ENCODE data around the gene ZNF414. TPM values are rescaled to one million over a fixed set of nuclear protein-coding genes. Genes with fewer than 3 reads are reported as not detected.

The ZNF414 gene
- total RNA-seq, 2 donors from 2014 or later = 18.4 to 19.1 TPM

DNA sequence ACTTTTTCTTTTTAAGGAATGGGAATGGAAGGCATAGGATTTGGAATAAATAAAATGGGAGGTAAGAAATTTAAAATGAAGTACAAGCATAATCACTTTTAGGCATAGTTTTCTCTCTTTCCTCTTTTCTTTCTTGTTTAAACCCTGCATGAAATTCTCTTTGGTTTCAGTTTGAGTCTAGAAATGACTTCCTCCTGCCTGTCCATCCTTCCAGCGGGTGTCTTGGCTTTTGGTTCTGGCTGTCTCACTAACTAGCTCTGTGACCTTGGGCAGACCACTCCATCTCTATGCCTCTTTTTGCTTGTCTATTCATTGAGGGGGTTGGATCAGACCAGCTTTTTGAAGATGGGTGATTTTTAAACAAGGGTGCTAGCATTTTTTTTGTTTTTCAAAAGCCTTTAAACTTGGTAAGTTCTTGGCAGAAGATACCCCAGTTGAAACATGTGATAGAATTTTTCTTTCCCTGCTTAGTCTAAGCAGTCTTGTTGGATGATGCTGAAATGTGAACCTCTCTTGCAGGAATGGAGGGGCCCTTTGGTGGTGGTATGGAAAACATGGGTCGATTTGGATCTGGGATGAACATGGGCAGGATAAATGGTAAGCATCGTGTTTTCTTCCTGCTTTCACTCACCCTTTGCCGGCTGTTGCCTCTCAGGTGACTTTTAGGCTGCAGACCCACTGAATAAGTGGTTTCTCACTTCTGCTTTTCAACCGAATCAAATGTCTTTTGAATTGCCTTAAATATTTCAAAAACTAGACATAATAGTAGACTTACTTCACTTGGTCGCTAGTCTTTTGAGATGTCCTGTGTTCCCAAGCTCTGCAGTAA, 40.1 kb downstream of the ZNF414 start:
- H3K27ac Mint-ChIP-seq = peak overlapping the region; percentile 83
- ATAC-seq (replicated peaks) = no peak
- no peak overlapping the region for H3K4me3 Mint-ChIP-seq
- no peaks in the 10 kb centered on the region for H3K9me3 Mint-ChIP-seq
- peaks cover 100% of the 10 kb centered on the region for H3K36me3 Mint-ChIP-seq (ENCODE audit: low read depth)
- H3K4me1 Mint-ChIP-seq = peaks cover 16% of the 10 kb centered on the region
- no peaks in the 10 kb centered on the region for H3K27me3 Mint-ChIP-seq

- Mint-ChIP-seq H3K36me3 (ENCODE audit: low read depth) (peaks cover 100% of the 10 kb centered on the region), H3K9me3 (no peaks in the 10 kb centered on the region), H3K4me3 (no peak overlapping the region), H3K27ac (peak overlapping the region; percentile 73), H3K27me3 (no peaks in the 10 kb centered on the region), H3K4me1 (peaks cover 11% of the 10 kb centered on the region)
- ATAC-seq (replicated peaks) = no peak
Measured at GRCh38 chr19:8469613-8470368, 44.2 kb downstream of the ZNF414 start.

- Mint-ChIP-seq H3K36me3 (ENCODE audit: low read depth) (peaks cover 100% of the 10 kb centered on the region), H3K4me3 (no peak overlapping the region), H3K9me3 (no peaks in the 10 kb centered on the region), H3K27me3 (no peaks in the 10 kb centered on the region), H3K27ac (peak overlapping the region; percentile 73), H3K4me1 (peaks cover 10% of the 10 kb centered on the region)
- ATAC-seq (replicated peaks) = no peak
Measured at GRCh38 chr19:8468761-8469373, 45.1 kb downstream of the ZNF414 start.

- ATAC-seq (replicated peaks) = no peak
- Mint-ChIP-seq H3K9me3 (no peaks in the 10 kb centered on the region), H3K36me3 (ENCODE audit: low read depth) (peaks cover 100% of the 10 kb centered on the region), H3K27ac (no peak overlapping the region), H3K27me3 (no peaks in the 10 kb centered on the region), H3K4me1 (peaks cover 9% of the 10 kb centered on the region), H3K4me3 (no peak overlapping the region)
Measured at GRCh38 chr19:8468124-8468523, 45.8 kb downstream of the ZNF414 start.

DNA sequence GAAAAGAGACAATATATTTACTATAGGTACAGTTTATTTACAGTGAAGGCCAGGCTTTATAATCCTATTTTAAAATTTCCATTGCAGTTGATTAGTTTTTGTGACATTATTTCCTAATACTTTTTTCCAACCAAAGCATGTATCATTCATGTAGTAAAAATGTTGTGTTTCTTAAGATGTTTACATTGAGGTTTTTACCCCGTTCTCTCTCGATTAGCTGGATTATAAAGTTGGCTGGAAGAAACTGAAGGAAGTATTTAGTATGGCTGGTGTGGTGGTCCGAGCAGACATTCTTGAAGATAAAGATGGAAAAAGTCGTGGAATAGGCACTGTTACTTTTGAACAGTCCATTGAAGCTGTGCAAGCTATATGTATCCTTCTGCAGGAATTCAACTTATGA, 47.9 kb downstream of the ZNF414 start:
- ATAC-seq (replicated peaks) = no peak
- peaks cover 99% of the 10 kb centered on the region for H3K36me3 Mint-ChIP-seq (ENCODE audit: low read depth)
- H3K4me3 Mint-ChIP-seq = no peak overlapping the region
- H3K4me1 Mint-ChIP-seq = peaks cover 14% of the 10 kb centered on the region
- H3K27ac Mint-ChIP-seq = no peak overlapping the region
- H3K9me3 Mint-ChIP-seq = no peaks in the 10 kb centered on the region
- H3K27me3 Mint-ChIP-seq = no peaks in the 10 kb centered on the region

- Mint-ChIP-seq H3K4me3 (no peak overlapping the region), H3K27me3 (no peaks in the 10 kb centered on the region), H3K36me3 (ENCODE audit: low read depth) (peaks cover 99% of the 10 kb centered on the region), H3K4me1 (peaks cover 28% of the 10 kb centered on the region), H3K9me3 (no peaks in the 10 kb centered on the region), H3K27ac (no peak overlapping the region)
- ATAC-seq (replicated peaks) = no peak
Measured at GRCh38 chr19:8463365-8463764, 50.6 kb downstream of the ZNF414 start.

- H3K4me3 Mint-ChIP-seq = no peak overlapping the region
- H3K27me3 Mint-ChIP-seq = no peaks in the 10 kb centered on the region
- H3K27ac Mint-ChIP-seq = no peak overlapping the region
- H3K36me3 Mint-ChIP-seq (ENCODE audit: low read depth) = peaks cover 99% of the 10 kb centered on the region
- H3K4me1 Mint-ChIP-seq = peaks cover 29% of the 10 kb centered on the region
- ATAC-seq (replicated peaks) = no peak
- no peaks in the 10 kb centered on the region for H3K9me3 Mint-ChIP-seq
Measured at GRCh38 chr19:8462571-8462970, 51.4 kb downstream of the ZNF414 start.

DNA sequence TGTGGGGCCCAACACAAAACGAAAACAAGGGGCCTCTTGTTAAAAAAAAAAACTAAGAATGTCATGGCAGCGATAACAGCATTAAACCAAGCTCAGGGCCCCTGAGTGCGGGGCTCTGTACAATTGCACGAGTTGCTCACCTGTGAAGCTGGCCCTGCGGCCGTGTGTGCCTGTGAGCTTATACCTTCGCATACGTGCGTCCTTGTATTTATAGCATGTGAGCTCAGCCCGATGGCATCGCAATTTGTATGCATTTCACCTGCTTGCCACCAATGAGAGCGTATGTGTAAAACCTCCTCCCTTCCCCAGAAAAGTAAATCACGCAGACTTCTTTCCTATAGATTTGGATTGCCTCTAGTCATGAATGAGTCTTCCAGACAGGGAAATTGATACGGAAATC, 52.1 kb downstream of the ZNF414 start:
- no peak overlapping the region for H3K4me3 Mint-ChIP-seq
- peaks cover 99% of the 10 kb centered on the region for H3K36me3 Mint-ChIP-seq (ENCODE audit: low read depth)

DNA sequence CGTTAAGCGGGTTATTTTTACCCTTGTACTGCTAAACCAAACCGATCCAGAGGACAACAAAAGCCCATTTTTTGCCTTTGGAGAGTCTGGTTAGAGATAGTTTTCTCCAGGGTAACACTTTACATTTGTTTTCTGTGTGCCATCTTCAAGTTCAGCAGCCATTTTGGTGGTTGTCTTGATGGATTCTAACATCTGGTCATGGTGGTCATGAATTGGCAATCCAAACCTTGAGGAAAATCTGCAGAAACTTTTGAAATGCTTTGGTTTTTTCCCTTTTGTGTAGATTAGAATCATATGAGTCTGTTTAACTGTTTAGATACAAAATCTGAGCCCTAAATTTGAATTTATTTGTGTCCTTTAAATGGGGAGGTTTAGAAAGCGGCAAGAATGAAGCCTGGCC, 52.6 kb downstream of the ZNF414 start:
- Mint-ChIP-seq H3K9me3 (no peaks in the 10 kb centered on the region), H3K36me3 (ENCODE audit: low read depth) (peaks cover 99% of the 10 kb centered on the region), H3K4me1 (peaks cover 32% of the 10 kb centered on the region), H3K27me3 (no peaks in the 10 kb centered on the region), H3K27ac (no peak overlapping the region), H3K4me3 (no peak overlapping the region)
- no peak for ATAC-seq (replicated peaks)

More for the DNA sequence above, 52.1 kb downstream of the ZNF414 start:
- ATAC-seq (replicated peaks) = no peak
- Mint-ChIP-seq H3K4me1 (peaks cover 29% of the 10 kb centered on the region), H3K9me3 (no peaks in the 10 kb centered on the region), H3K27ac (no peak overlapping the region), H3K27me3 (no peaks in the 10 kb centered on the region)

DNA sequence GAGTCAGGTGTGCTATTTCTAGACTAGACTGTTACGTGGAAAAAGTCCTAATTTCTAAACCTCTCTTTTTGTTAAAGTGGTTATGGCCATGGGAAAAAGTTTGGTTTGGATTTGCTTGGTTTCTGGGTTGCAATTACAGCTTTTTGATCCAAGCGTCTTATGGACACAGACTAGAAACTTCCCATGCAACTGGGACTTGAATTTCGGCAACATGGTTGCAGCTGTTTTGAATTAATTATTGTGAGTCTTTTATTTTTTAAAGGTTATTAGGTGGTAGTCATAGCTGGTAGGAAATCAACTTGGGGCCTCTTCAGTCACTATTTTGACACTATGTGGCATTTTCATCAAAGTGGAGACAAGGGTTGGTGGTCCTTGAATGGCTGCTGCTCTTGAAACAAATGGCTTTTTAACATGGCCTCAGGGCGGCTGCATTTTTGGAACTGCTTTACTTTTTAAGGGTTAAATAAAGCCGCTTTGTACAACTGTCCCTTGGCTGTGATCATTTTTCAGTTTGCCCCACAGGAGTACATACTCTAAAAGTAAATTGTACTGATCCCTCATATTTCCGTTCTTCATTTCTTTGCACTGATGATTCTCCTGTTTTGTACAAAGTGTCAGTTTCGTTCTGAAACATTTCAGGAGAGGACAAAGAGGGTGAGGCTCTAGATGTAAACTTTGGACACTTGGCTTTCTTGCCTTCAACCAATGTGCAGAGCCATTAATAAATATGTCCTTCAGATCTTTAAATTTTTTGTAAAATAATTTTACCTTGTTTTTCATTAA, 53.3 kb downstream of the ZNF414 start:
- H3K9me3 Mint-ChIP-seq = no peaks in the 10 kb centered on the region
- H3K4me3 Mint-ChIP-seq = peak overlapping the region; percentile 3
- H3K36me3 Mint-ChIP-seq (ENCODE audit: low read depth) = peaks cover 99% of the 10 kb centered on the region
- H3K4me1 Mint-ChIP-seq = peaks cover 37% of the 10 kb centered on the region
- peak; percentile 43 for ATAC-seq (replicated peaks)
- no peaks in the 10 kb centered on the region for H3K27me3 Mint-ChIP-seq
- H3K27ac Mint-ChIP-seq = peak overlapping the region; percentile 44

Other genes starting within 250 kb of the ZNF414 start
- gene CD320, start 205.8 kb downstream of the ZNF414 start, total RNA-seq = 10 to 100 TPM; 49.0 to 87.8 TPM
- 10 to 100 TPM; 42.6 to 51.3 TPM for gene NDUFA7, start 192.8 kb downstream of the ZNF414 start, total RNA-seq
- 1,000 to 10,000 TPM; 2,364 to 2,621 TPM for gene RPS28, start 192.7 kb downstream of the ZNF414 start, total RNA-seq
- gene KANK3, start 170.9 kb downstream of the ZNF414 start, total RNA-seq = 1 to 10 TPM; 1.4 to 6.3 TPM
- gene ANGPTL4, start 150.0 kb downstream of the ZNF414 start, total RNA-seq = 100 to 1,000 TPM in 1 of 2 donors, 1 to 10 TPM in 1; 4.8 to 120 TPM
- 10 to 100 TPM; 79.0 to 81.1 TPM for gene RAB11B, start 123.8 kb downstream of the ZNF414 start, total RNA-seq
- gene MARCHF2, start 100.9 kb downstream of the ZNF414 start, total RNA-seq = 10 to 100 TPM; 10.6 to 15.5 TPM
- 100 to 1,000 TPM; 155 to 289 TPM for gene HNRNPM, start 69.2 kb downstream of the ZNF414 start, total RNA-seq
- gene PRAM1, start 11.5 kb downstream of the ZNF414 start, total RNA-seq = 1 to 10 TPM; 1.1 to 2.9 TPM
- 100 to 1,000 TPM in 1 of 2 donors, 10 to 100 TPM in 1; 68.7 to 134 TPM for gene MYO1F, start 63.3 kb upstream of the ZNF414 start, total RNA-seq
- gene ADAMTS10, start 96.5 kb upstream of the ZNF414 start, total RNA-seq = 1 to 10 TPM; 2.5 to 7.4 TPM
- not detected for gene NFILZ, start 116.5 kb upstream of the ZNF414 start, total RNA-seq
- gene ACTL9, start 184.6 kb upstream of the ZNF414 start, total RNA-seq = not detected
- gene OR2Z1, start 207.5 kb upstream of the ZNF414 start, total RNA-seq = not detected